ENCODE results near the gene PPP1R26.

The PPP1R26 gene

GRCh38 chr9:135517407-135517822, 37.8 kb downstream of the PPP1R26 start:
- no peak overlapping the region for H3K27ac ChIP-seq (ENCODE audit: low read depth, low read length)

GRCh38 chr9:135519179-135519971, 39.8 kb downstream of the PPP1R26 start:
- Histone ChIP-seq H3K36me3 (ENCODE audit: control insufficient read depth, insufficient read depth, low read length) (no peaks in the 10 kb centered on the region), H3K27ac (ENCODE audit: low read depth, low read length) (no peak overlapping the region), H3K4me1 (ENCODE audit: control insufficient read depth, insufficient read depth, low read length) (peaks cover 17% of the 10 kb centered on the region; the same call in 1 of the 2 replicates), H3K27me3 (ENCODE audit: control insufficient read depth, insufficient read depth, low read length) (no peaks in the 10 kb centered on the region), H3K9me3 (ENCODE audit: control insufficient read depth, insufficient read depth, low read depth, low read length) (peaks cover 2% of the 10 kb centered on the region; the same call in 1 of the 2 replicates), H3K9ac (ENCODE audit: low read length) (no peak overlapping the region), H3K4me3 (ENCODE audit: low read depth, low read length) (no peak overlapping the region)

More at GRCh38 chr9:135517407-135517822, 37.8 kb downstream of the PPP1R26 start:
- no peaks in the 10 kb centered on the region for H3K36me3 ChIP-seq (ENCODE audit: control insufficient read depth, insufficient read depth, low read length)
- no peaks in the 10 kb centered on the region for H3K27me3 ChIP-seq (ENCODE audit: control insufficient read depth, insufficient read depth, low read length)
- no peak overlapping the region for H3K9ac ChIP-seq (ENCODE audit: low read length)
- H3K9me3 ChIP-seq (ENCODE audit: control insufficient read depth, insufficient read depth, low read depth, low read length): peaks cover 2% of the 10 kb centered on the region; the same call in 1 of the 2 replicates
- H3K4me3 ChIP-seq (ENCODE audit: low read depth, low read length): no peak overlapping the region
- peaks cover under 1% of the 10 kb centered on the region; the same call in 1 of the 2 replicates for H3K4me1 ChIP-seq (ENCODE audit: control insufficient read depth, insufficient read depth, low read length)

GRCh38 chr9:135520916-135521607, 41.5 kb downstream of the PPP1R26 start, which contains the start of gene LCN1:
Gene LCN1 (plus strand): TSS chr9:135521440. CDS start chr9:135521498, 58 bp downstream.
- Histone ChIP-seq H3K27ac (ENCODE audit: low read depth, low read length) (no peak within 1 kb of the TSS), H3K36me3 (ENCODE audit: control insufficient read depth, insufficient read depth, low read length) (no peaks in the 10 kb centered on the region), H3K4me3 (ENCODE audit: low read depth, low read length) (no peak within 1 kb of the TSS), H3K9ac (ENCODE audit: low read length) (no peak within 1 kb of the TSS), H3K27me3 (ENCODE audit: control insufficient read depth, insufficient read depth, low read length) (no peaks in the 10 kb centered on the region; the same call in 1 of the 2 replicates), H3K4me1 (ENCODE audit: control insufficient read depth, insufficient read depth, low read length) (peaks cover 17% of the 10 kb centered on the region; the same call in 1 of the 2 replicates), H3K9me3 (ENCODE audit: control insufficient read depth, insufficient read depth, low read depth, low read length) (peaks cover 2% of the 10 kb centered on the region; the same call in 1 of the 2 replicates)

- no peak overlapping the region for H3K9ac ChIP-seq (ENCODE audit: low read length)
- no peaks in the 10 kb centered on the region; the same call in 1 of the 2 replicates for H3K27me3 ChIP-seq (ENCODE audit: control insufficient read depth, insufficient read depth, low read length)
- H3K27ac ChIP-seq (ENCODE audit: low read depth, low read length): no peak overlapping the region
- peaks cover 20% of the 10 kb centered on the region for H3K4me1 ChIP-seq (ENCODE audit: control insufficient read depth, insufficient read depth, low read length)
- H3K4me3 ChIP-seq (ENCODE audit: low read depth, low read length): no peak overlapping the region
- no peaks in the 10 kb centered on the region for H3K36me3 ChIP-seq (ENCODE audit: control insufficient read depth, insufficient read depth, low read length)
- peaks cover 2% of the 10 kb centered on the region; the same call in 1 of the 2 replicates for H3K9me3 ChIP-seq (ENCODE audit: control insufficient read depth, insufficient read depth, low read depth, low read length)
These were observed 42.1 kb downstream of the PPP1R26 start for GRCh38 chr9:135521608-135522095.

- Histone ChIP-seq H3K27ac (ENCODE audit: low read depth, low read length) (no peak overlapping the region), H3K27me3 (ENCODE audit: control insufficient read depth, insufficient read depth, low read length) (no peaks in the 10 kb centered on the region; the same call in 1 of the 2 replicates)
These were observed 42.7 kb downstream of the PPP1R26 start for GRCh38 chr9:135522137-135522877.

GRCh38 chr9:135522931-135523330, 43.3 kb downstream of the PPP1R26 start:
- H3K4me1 ChIP-seq (ENCODE audit: control insufficient read depth, insufficient read depth, low read length): peaks cover 26% of the 10 kb centered on the region
- H3K9me3 ChIP-seq (ENCODE audit: control insufficient read depth, insufficient read depth, low read depth, low read length): peaks cover 2% of the 10 kb centered on the region; the same call in 1 of the 2 replicates
- no peak overlapping the region for H3K4me3 ChIP-seq (ENCODE audit: low read depth, low read length)
- H3K9ac ChIP-seq (ENCODE audit: low read length): no peak overlapping the region
- no peak overlapping the region for H3K27ac ChIP-seq (ENCODE audit: low read depth, low read length)
- H3K36me3 ChIP-seq (ENCODE audit: control insufficient read depth, insufficient read depth, low read length): no peaks in the 10 kb centered on the region
- no peaks in the 10 kb centered on the region; the same call in 1 of the 2 replicates for H3K27me3 ChIP-seq (ENCODE audit: control insufficient read depth, insufficient read depth, low read length)

More at GRCh38 chr9:135522137-135522877, 42.7 kb downstream of the PPP1R26 start:
- H3K9ac ChIP-seq (ENCODE audit: low read length): no peak overlapping the region
- H3K4me3 ChIP-seq (ENCODE audit: low read depth, low read length): no peak overlapping the region
- peaks cover 2% of the 10 kb centered on the region; the same call in 1 of the 2 replicates for H3K9me3 ChIP-seq (ENCODE audit: control insufficient read depth, insufficient read depth, low read depth, low read length)
- no peaks in the 10 kb centered on the region for H3K36me3 ChIP-seq (ENCODE audit: control insufficient read depth, insufficient read depth, low read length)
- H3K4me1 ChIP-seq (ENCODE audit: control insufficient read depth, insufficient read depth, low read length): peaks cover 26% of the 10 kb centered on the region

- H3K27me3 ChIP-seq (ENCODE audit: control insufficient read depth, insufficient read depth, low read length): no peaks in the 10 kb centered on the region; the same call in 1 of the 2 replicates
These were observed 44.0 kb downstream of the PPP1R26 start for GRCh38 chr9:135523521-135524129.

GRCh38 chr9:135524130-135524861, 44.7 kb downstream of the PPP1R26 start:
- H3K27me3 ChIP-seq (ENCODE audit: control insufficient read depth, insufficient read depth, low read length): no peaks in the 10 kb centered on the region; the same call in 1 of the 2 replicates
- H3K9ac ChIP-seq (ENCODE audit: low read length): no peak overlapping the region

More at GRCh38 chr9:135523521-135524129, 44.0 kb downstream of the PPP1R26 start:
- no peak overlapping the region; the same call in 1 of the 2 replicates for H3K27ac ChIP-seq (ENCODE audit: low read depth, low read length)
- peaks cover 26% of the 10 kb centered on the region for H3K4me1 ChIP-seq (ENCODE audit: control insufficient read depth, insufficient read depth, low read length)
- no peak overlapping the region for H3K9ac ChIP-seq (ENCODE audit: low read length)
- peaks cover 2% of the 10 kb centered on the region; the same call in 1 of the 2 replicates for H3K9me3 ChIP-seq (ENCODE audit: control insufficient read depth, insufficient read depth, low read depth, low read length)
- no peak overlapping the region for H3K4me3 ChIP-seq (ENCODE audit: low read depth, low read length)
- H3K36me3 ChIP-seq (ENCODE audit: control insufficient read depth, insufficient read depth, low read length): no peaks in the 10 kb centered on the region

GRCh38 chr9:135525241-135526088, 45.9 kb downstream of the PPP1R26 start:
- H3K27ac ChIP-seq (ENCODE audit: low read depth, low read length): no peak overlapping the region
- H3K9me3 ChIP-seq (ENCODE audit: control insufficient read depth, insufficient read depth, low read depth, low read length): no peaks in the 10 kb centered on the region
- no peaks in the 10 kb centered on the region for H3K36me3 ChIP-seq (ENCODE audit: control insufficient read depth, insufficient read depth, low read length)
- no peak overlapping the region for H3K9ac ChIP-seq (ENCODE audit: low read length)
- H3K27me3 ChIP-seq (ENCODE audit: control insufficient read depth, insufficient read depth, low read length): no peaks in the 10 kb centered on the region; the same call in 1 of the 2 replicates
- H3K4me1 ChIP-seq (ENCODE audit: control insufficient read depth, insufficient read depth, low read length): peaks cover 26% of the 10 kb centered on the region
- no peak overlapping the region for H3K4me3 ChIP-seq (ENCODE audit: low read depth, low read length)

More at GRCh38 chr9:135524130-135524861, 44.7 kb downstream of the PPP1R26 start:
- Histone ChIP-seq H3K27ac (ENCODE audit: low read depth, low read length) (no peak overlapping the region), H3K9me3 (ENCODE audit: control insufficient read depth, insufficient read depth, low read depth, low read length) (peaks cover 2% of the 10 kb centered on the region; the same call in 1 of the 2 replicates), H3K36me3 (ENCODE audit: control insufficient read depth, insufficient read depth, low read length) (no peaks in the 10 kb centered on the region), H3K4me3 (ENCODE audit: low read depth, low read length) (no peak overlapping the region), H3K4me1 (ENCODE audit: control insufficient read depth, insufficient read depth, low read length) (peaks cover 26% of the 10 kb centered on the region)
